Measurements from ENCODE around the gene RNF145.

RNF145 gene

DNA sequence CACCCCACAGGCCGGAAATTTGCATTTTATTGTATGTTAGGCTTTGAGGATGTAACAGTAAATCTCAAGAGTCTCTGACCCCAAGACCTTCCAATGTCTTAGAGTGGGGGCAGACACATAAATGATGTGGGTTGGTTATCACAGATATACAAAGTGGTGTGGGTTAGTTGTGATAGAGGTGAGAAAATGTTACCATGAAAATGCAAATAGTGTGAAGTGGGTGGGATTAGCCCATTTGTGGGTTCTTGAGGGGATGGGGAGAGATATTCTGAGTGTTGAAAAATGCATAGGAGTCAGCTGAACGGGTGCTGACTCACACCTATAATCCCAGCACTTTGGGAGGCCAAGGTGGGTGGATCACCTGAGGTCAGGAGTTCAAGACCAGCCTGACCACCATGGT, 7.9 kb upstream of the RNF145 start:
- no peak for DNase-seq

DNA sequence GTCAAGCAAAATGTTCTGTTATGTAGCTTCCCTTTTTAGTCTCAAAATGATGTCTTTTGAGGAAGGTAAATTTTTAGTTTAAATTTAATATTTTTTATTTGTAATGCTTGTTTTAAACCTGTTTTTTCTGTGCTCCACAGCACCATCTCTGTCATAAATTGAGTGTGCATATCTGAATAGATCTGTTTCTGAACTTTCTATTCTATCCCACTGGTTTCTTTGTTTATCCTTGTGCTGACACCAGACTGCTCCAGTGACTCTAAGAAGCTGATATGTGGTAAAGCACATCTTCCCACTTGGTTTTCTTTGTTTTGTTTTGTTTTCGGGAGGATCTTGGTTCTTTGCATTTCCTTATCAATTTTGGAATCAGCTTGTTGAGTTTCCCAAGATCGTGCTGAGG, 7.1 kb upstream of the RNF145 start:
- DNase-seq: no peak

DNA sequence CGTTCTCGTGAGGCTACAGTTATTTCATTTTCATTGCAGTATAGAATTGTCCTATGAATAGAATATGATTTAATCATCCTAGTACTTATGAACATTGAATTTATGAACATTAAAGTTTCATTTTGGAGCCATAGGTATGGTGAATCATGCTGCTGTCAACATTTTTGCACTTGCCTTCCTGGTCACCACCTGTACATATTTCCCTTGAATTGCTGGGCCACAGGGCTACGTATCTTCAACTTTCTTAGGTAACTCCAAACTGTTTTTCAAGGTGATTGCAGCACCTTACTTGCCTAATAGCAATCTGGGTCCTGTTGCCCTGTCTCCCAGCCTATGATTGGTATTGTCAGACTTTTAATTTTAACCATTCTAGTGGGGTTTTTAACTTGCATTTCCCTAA, 6.5 kb upstream of the RNF145 start:
- DNase-seq: no peak

DNA sequence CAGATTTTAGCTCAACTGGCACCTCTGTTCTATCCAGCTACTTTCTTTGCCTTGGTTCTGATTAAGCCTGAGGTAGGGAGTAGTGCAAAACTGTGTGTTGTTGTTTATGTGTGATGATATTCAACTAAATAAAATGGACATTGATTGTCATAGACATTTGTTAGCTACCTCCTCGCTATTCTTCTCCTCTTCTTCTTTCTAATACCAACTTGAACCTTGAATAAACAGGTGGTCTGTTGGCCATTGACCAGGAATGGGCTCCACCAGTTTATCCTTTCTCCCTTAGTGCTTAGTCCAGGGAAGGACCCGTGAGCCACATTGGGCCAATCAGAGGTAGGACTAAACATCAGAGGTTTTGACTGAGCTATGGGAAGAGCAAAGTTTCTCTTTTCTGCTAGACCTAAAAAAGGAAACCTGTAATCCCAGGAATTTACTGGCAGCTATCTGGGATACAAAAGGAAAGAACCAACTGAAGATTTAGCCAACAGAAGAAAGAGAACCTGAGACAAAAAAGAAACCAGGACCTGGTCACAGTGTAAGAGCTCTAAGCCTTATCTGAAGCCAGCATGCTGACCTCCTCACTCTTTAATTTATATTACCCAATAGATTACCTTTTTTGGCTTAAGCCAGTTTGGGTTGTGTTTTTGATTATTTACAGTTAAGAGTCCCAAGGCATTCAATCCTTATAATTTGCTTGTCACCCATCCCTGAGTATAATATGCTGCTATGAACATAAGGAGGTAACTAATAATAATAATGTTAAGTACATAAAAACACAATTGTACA, 5.3 kb upstream of the RNF145 start:
- DNase-seq: no peak

GRCh38 chr5:159212657-159213462, 3.5 kb upstream of the RNF145 start:
- no peak for DNase-seq

GRCh38 chr5:159211729-159212174, 2.4 kb upstream of the RNF145 start:
- no peak for DNase-seq

GRCh38 chr5:159210846-159211245, 1.5 kb upstream of the RNF145 start:
- no peak for DNase-seq

GRCh38 chr5:159210210-159210661, 883 bp upstream of the RNF145 start:
- no peak for DNase-seq

DNA sequence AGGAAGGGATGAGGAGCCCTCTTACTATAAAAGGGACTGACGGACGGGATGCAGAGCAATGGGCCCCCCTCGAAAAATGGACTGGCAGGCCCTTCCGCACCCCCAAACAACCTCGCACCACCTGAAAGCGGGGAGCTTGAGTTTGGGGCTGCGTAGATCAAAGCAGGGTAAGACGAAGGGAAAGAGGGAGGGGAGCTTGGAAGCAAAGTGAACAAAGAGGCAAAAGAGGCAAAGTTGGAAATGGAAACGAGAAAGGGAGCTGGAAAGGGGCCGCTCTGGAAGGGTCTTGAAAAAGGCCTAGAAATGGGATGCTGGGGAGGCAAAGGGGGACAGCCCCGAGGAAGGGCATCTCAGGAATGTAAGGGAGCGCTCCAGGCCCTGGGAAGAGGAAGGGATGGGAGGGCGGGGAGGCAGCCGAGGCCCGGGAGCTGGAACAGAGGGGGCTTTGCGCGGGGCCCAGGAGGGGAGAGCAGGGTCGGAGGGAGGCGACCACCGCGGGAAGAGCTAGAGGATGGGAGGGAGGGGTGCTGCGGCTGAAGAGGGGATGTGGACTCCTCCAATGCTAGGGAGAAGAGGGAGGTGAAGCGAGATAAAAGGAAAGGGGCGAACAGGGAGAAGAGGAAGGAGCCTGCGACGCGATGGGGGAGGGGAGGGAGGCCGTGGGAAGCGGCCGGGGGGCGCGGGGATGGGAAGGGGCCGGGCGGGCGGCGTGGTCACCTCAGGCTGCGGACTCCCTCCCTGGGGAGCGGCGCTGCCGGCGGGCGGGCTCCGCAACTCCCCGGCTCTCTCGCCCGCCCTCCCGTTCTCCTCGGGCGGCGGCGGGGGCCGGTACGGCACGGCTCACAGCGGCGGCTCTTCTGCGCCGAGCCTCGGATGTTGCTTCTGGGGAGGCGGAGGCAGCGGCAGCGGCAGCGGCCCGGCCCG, 577 bp downstream of the RNF145 start:
- DNase-seq: peak; percentile 40

GRCh38 chr5:159207686-159208513, 1.5 kb downstream of the RNF145 start:
- DNase-seq: peak; percentile 84

- DNase-seq: no peak
These were observed 2.1 kb downstream of the RNF145 start for GRCh38 chr5:159207222-159207685.

DNA sequence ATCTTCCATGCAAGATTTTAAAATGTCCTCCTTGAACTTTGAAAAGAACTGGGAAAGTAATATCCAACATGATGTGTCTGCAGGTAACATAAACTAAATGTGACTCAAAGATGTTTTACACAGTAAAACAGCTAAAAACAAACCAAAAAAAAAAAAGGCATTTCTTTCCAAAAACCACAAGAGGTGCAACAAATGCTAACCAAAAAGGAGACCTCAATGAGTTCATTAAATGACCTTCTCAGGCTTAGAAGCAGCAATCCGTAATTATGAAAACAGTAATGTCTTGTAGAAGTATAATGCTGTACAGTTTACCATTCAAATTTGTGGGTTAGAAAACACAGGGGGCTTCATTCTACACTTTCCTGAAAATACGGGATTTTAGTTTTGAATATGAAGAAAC, 2.5 kb downstream of the RNF145 start:
- DNase-seq: no peak

DNA sequence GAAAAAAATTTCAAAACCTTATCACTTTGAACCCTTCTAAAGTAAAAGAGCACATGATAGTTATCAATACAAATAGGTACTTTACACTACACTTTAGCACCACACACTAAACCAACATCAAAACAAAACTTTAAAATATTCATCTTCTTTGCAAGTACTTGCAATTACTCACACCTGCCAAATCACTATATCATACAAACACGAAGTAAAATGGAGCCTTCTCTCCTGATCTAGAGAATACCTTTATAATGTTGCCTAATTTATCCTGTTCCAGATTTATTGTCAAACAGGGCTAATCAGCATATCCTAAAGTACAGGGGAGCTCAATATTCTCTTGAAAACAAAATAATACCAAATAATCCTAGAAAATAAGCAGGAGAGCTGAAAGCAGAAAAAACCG, 3.0 kb downstream of the RNF145 start:
- no peak for DNase-seq

DNA sequence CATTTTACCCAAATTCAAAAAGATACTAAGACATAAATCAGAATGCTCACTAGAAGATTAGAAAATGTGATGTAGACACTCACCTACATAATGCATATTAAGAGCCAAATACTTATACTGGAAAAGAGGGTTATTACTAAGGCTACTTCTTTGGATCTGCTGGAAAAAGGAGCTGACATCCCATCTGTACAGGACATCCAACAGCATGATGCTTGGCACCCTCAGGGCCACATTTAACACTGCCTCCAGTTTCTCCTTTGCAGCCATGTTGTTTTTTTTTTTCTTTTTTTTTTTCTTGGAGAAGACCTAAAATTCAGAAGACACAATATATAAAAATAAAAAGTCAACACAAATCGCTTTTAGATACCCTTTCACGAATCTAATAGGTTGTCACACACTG, 6.0 kb downstream of the RNF145 start:
- no peak for DNase-seq

GRCh38 chr5:159202151-159202550, 7.2 kb downstream of the RNF145 start:
- DNase-seq: no peak

DNA sequence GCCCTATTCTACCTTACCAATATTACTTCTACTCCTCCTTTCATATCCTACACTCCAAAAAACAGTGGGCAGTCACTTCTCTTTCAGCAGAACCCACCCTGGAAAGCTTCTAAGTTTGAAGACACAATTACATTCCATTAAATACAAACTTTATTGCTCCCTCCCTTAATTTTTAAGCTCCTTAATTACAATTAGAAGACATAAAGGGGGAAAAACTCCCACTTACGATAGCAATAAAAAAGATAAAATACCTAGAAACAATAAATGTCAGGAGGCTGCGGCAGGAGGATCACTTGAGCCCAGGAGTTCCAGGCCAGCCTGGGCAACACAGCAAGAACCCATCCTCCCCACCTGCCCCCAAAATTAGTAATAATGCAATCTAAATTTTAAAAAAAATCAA, 9.6 kb downstream of the RNF145 start:
- DNase-seq: no peak

GRCh38 chr5:159199225-159199624, 10.1 kb downstream of the RNF145 start:
- no peak for DNase-seq

GRCh38 chr5:159198063-159199036, 11.0 kb downstream of the RNF145 start:
- no peak for DNase-seq

DNA sequence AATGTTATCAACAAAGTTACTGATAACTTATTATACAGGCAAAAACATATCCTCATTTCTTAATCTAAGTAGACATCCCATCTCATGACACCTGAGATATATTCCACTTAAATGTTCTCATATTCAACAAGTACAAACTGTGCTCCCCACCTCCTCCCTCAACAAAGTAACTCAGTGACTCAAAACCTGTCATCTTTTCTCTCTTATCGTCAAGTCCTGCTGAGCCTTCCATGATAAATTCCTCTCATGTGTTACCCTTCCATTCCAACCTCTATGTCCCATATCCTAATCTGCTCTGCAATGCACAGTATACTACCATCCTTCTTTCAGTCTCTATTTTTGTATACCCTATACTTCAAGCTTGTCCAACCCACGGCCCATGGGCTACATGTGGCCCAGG, 13.6 kb downstream of the RNF145 start:
- DNase-seq: no peak

DNA sequence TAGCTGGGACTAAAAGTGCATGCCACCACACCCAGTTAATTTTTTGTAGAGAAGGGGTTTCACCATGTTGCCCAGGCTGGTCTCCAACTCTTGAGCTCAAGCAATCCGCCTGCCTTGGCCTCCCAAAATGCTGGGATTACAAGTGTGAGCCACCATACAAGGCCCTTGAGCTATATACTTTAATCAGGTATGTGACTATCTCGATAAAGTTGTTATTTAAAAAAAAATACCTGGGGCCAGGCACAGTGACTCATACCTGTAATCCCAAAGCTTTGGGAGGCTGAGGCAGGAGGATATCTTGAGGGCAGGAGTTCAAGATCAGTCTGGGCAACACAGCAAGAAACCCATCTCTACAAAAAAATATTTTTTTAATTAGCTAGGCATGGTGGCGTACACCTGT, 19.2 kb downstream of the RNF145 start:
- no peak for DNase-seq

GRCh38 chr5:159189310-159189709, 20.0 kb downstream of the RNF145 start:
- no peak for DNase-seq

Measured in stimulated activated CD8-positive, alpha-beta memory T cell treated with anti-CD3 and anti-CD28 coated beads, Interleukin-4, amount 100 ng/mL, for 48 hours (primary cell).